B cell (primary cell): ENCODE measurements around the gene TDG. TPM values are rescaled to one million over a fixed set of nuclear protein-coding genes. Genes with fewer than 3 reads are reported as not detected.
"Not testable (repeated sequence)": the region's sequence is repeated elsewhere in the genome, so short reads cannot be mapped to it uniquely, and the experiment has no call there.

Experiments used
- ATAC-seq: fragments of 200-7000 bp; cut with Tn5 transposase; one replicate; pipeline ENCODE4 v1.10.0; 2021; ENCODE audit warnings: low read depth, mild to moderate bottlenecking, moderate number of reproducible peaks, moderate library complexity
- CTCF ChIA-PET: fragments of 350-600 bp; sonication (Branson Sonifier 250); formaldehyde crosslinking; loops from one replicate; lab custom pipeline; 2021; ENCODE audit warnings: antibody characterized with exemption, inconsistent platforms; lab: Charles Lee
- POLR2A ChIA-PET: fragments of 350-600 bp; sonication (Branson Sonifier 250); formaldehyde crosslinking; loops from one replicate; lab custom pipeline; 2021; ENCODE audit warnings: antibody characterized with exemption; lab: Charles Lee
- DNase-seq: peaks from one replicate; pipeline ENCODE4 v3.0.0; 2013
- H2AFZ ChIP-seq: 2 replicates; pipeline ENCODE4 v1.6.1; 2012; ENCODE audit warnings: mild to moderate bottlenecking, low read depth, low read length; ENCODE audit not compliant: insufficient read depth, poor library complexity, severe bottlenecking
- H3K27ac ChIP-seq, 2 donors: 1 replicate in 1 of 2; 2 replicates in 1 of 2; pipeline ENCODE4 v1.5.1; 2012 to 2013; ENCODE audit warnings: low read length in 2 of 2, mild to moderate bottlenecking in 2 of 2, moderate library complexity in 1 of 2
- H3K27me3 ChIP-seq, 4 experiments: fragments of 200-600 bp in 1 of 4; sonication (generic) in 1 of 4; replicated peaks in 1 of 4; 1 replicate in 2 of 4; 2 replicates in 2 of 4; pipeline versions ENCODE4 v1.6.1 to v1.7.0; 2013 to 2016; ENCODE audit warnings: low read length in 3 of 4, mild to moderate bottlenecking in 2 of 4, mixed read lengths in 1 of 4, moderate library complexity in 1 of 4; ENCODE audit not compliant: insufficient read depth in 4 of 4, control insufficient read depth in 3 of 4; ENCODE audit errors: control extremely low read depth in 1 of 4
- H3K36me3 ChIP-seq, 2 experiments: replicated peaks in 1 of 2; 1 replicate in 1 of 2; 2 replicates in 1 of 2; pipeline versions ENCODE4 v1.6.1 to v1.7.1; 2013; ENCODE audit warnings: low read length in 1 of 2; ENCODE audit not compliant: insufficient read depth in 2 of 2, control insufficient read depth in 1 of 2; ENCODE audit errors: control extremely low read depth in 1 of 2, extremely low read depth in 1 of 2
- H3K4me1 ChIP-seq, 2 donors: fragments of 200-600 bp in 1 of 2; sonication (generic) in 1 of 2; 1 replicate in 1 of 2; 2 replicates in 1 of 2; pipeline versions ENCODE4 v1.5.1 to v1.6.1; 2013 to 2017; ENCODE audit warnings: low read length in 2 of 2; ENCODE audit not compliant: control insufficient read depth in 2 of 2, insufficient read depth in 2 of 2
- H3K4me2 ChIP-seq: replicated peaks from 2 replicates; pipeline ENCODE3; 2012; ENCODE audit warnings: mild to moderate bottlenecking, low read depth, low read length; ENCODE audit not compliant: poor library complexity, severe bottlenecking
- H3K4me3 ChIP-seq, 5 experiments: fragments of 200-600 bp in 1 of 5; sonication (generic) in 1 of 5; 1 replicate in 3 of 5; 2 replicates in 2 of 5; pipeline versions ENCODE4 v1.5.1 to v1.7.0; 2011 to 2016; ENCODE audit warnings: low read length in 4 of 5, mild to moderate bottlenecking in 4 of 5, low read depth in 2 of 5, control low read depth in 1 of 5, moderate library complexity in 1 of 5; ENCODE audit not compliant: insufficient read depth in 1 of 5; ENCODE audit errors: control extremely low read depth in 1 of 5, extremely low read depth in 1 of 5
- H3K79me2 ChIP-seq: fragments of 200-600 bp; sonication (generic); one replicate; pipeline ENCODE4 v1.6.0; 2016; ENCODE audit warnings: low read length; ENCODE audit not compliant: control insufficient read depth, insufficient read depth
- H3K9ac ChIP-seq: fragments of 200-600 bp; sonication (generic); 2 replicates; pipeline ENCODE4 v1.6.1; 2017; ENCODE audit warnings: mild to moderate bottlenecking, low read length, moderate library complexity
- H3K9me3 ChIP-seq, 3 donors: one replicate each; pipeline versions ENCODE4 v1.6.1 to v1.7.1; 2013; ENCODE audit warnings: low read length in 2 of 3; ENCODE audit not compliant: control insufficient read depth in 2 of 3, insufficient read depth in 1 of 3; ENCODE audit errors: control extremely low read depth in 1 of 3
- H4K20me1 ChIP-seq: 2 replicates; pipeline ENCODE4 v1.6.0; 2012; ENCODE audit warnings: mild to moderate bottlenecking, low read length; ENCODE audit not compliant: insufficient read depth, control insufficient read depth, poor library complexity, severe bottlenecking
- H3K27ac Mint-ChIP-seq: one replicate; pipeline ENCODE4 v1.8.0; 2021; ENCODE audit warnings: mixed read lengths
- H3K27me3 Mint-ChIP-seq: one replicate; pipeline ENCODE4 v1.8.0; 2021; ENCODE audit warnings: mixed read lengths
- H3K4me1 Mint-ChIP-seq: one replicate; pipeline ENCODE4 v1.8.0; 2021; ENCODE audit warnings: mixed read lengths
- H3K4me3 Mint-ChIP-seq: one replicate; pipeline ENCODE4 v1.8.0; 2021; ENCODE audit warnings: mixed read lengths
- H3K9me3 Mint-ChIP-seq: one replicate; pipeline ENCODE4 v1.8.0; 2022; ENCODE audit warnings: mixed read lengths; ENCODE audit not compliant: insufficient read depth
- CTCF ChIP-seq: fragments of 200-600 bp; IDR thresholded peaks from one replicate; pipeline ENCODE4 v1.8.0; 2022; ENCODE audit warnings: antibody characterized with exemption, mild to moderate bottlenecking
- EZH2 ChIP-seq: IDR thresholded peaks from 2 replicates; pipeline ENCODE4 v1.6.1; 2012; ENCODE audit warnings: borderline replicate concordance, low read depth, mild to moderate bottlenecking, moderate library complexity, low read length; ENCODE audit not compliant: insufficient read depth, poor library complexity, severe bottlenecking
- WGBS: methylation state at CpG from one replicate; pipeline ENCODE4 v1.1.5; 2013; ENCODE audit warnings: missing lambda C conversion rate; ENCODE audit not compliant: insufficient coverage; 5-methylcytosine and 5-hydroxymethylcytosine counted together
- intact Hi-C: fragments of 100-400 bp; cut with micrococcal nuclease; formaldehyde crosslinking; loops from one replicate; pipeline ENCODE4 v1.10.0; 2022
- polyA plus RNA-seq: library from polyadenylated mRNA; depleted of rRNA; stranded (reverse); fragments of >200 nt; gene quantifications from 2 replicates; pipeline ENCODE4 v1.2.3, GENCODE V29; 2012
- total RNA-seq, 2 donors: library from RNA; stranded (reverse); fragments of 120-200 nt in 1 of 2; gene quantifications; 1 replicate in 1 of 2; 2 replicates in 1 of 2; pipeline versions ENCODE4 v1.2.3 to v1.2.4, GENCODE V29; 2013 to 2022

Gene TDG
- total and polyA plus RNA-seq, 2 donors (not counting 1 experiment from before 2014, with no cell fraction given), result 8.6 to 35.5 TPM

- no peak for TF ChIP-seq EZH2
- no peak for TF ChIP-seq CTCF
- no peak overlapping the region for H3K4me2 ChIP-seq
- H3K4me3 Mint-ChIP-seq, result no peak overlapping the region
- ATAC-seq (no peak), DNase-seq (no peak)
- no peak overlapping the region for H3K9ac ChIP-seq
- ChIA-PET POLR2A (interaction anchor here (0.6 kb wide), 1 partner anchor 94 kb away, joined by 4 read pairs; no protein-coding TSS in a partner anchor), CTCF (no interaction called here)
- H3K4me1 Mint-ChIP-seq, result no peaks in the 10 kb centered on the region
- H3K27me3 ChIP-seq, result peaks cover 0 to 6% (median 0%) of the 10 kb centered on the region in 4 experiments
- H3K27ac ChIP-seq, result no peak overlapping the region
- no peak overlapping the region for H2AFZ ChIP-seq
- no peaks in the 10 kb centered on the region for H3K36me3 ChIP-seq
- no peaks in the 10 kb centered on the region for H4K20me1 ChIP-seq
- 94% methylated on average over 2 of the region's 2 CpGs for WGBS
- intact Hi-C loops, result no loop called here
- H3K27ac Mint-ChIP-seq, result no peak overlapping the region
- peaks cover 0 to 13% (median 4%) of the 10 kb centered on the region in 3 donors for H3K9me3 ChIP-seq
- H3K79me2 ChIP-seq, result no peaks in the 10 kb centered on the region
- no peak overlapping the region for H3K4me3 ChIP-seq
- no peaks in the 10 kb centered on the region for H3K4me1 ChIP-seq
- H3K9me3 Mint-ChIP-seq, result peaks cover 2% of the 10 kb centered on the region
- H3K27me3 Mint-ChIP-seq, result peaks cover 17% of the 10 kb centered on the region
Observed at GRCh38 chr12:104025771-104026170, 60.1 kb downstream of the TDG start.

GRCh38 chr12:104026841-104027599 is 61.3 kb downstream of the TDG start:
- POLR2A ChIA-PET, result no interaction called here
- Histone ChIP-seq H3K27me3 (peaks cover 0 to 6% (median 0%) of the 10 kb centered on the region in 4 experiments), H3K27ac (no peak overlapping the region), H4K20me1 (no peaks in the 10 kb centered on the region), H3K79me2 (no peaks in the 10 kb centered on the region), H3K4me3 (no peak overlapping the region), H2AFZ (no peak overlapping the region), H3K4me1 (no peaks in the 10 kb centered on the region), H3K4me2 (no peak overlapping the region), H3K9ac (no peak overlapping the region), H3K9me3 (peaks cover 0 to 8% (median 4%) of the 10 kb centered on the region in 3 donors), H3K36me3 (no peaks in the 10 kb centered on the region)
- CTCF ChIA-PET, result no interaction called here
- ATAC-seq (no peak), DNase-seq (no peak)
- Mint-ChIP-seq H3K27ac (no peak overlapping the region), H3K27me3 (peaks cover 17% of the 10 kb centered on the region), H3K4me1 (no peaks in the 10 kb centered on the region), H3K4me3 (no peak overlapping the region), H3K9me3 (peaks cover 2% of the 10 kb centered on the region)
- intact Hi-C loops, result no loop called here
- TF ChIP-seq CTCF, result no peak
- TF ChIP-seq EZH2, result no peak
- no CpG with 5 or more reads among the region's 5 CpGs for WGBS

GRCh38 chr12:104030596-104030995 is 64.9 kb downstream of the TDG start:
- intact Hi-C loops, H4K20me1 ChIP-seq, H3K4me3 ChIP-seq, DNase-seq, H3K27ac ChIP-seq, H3K79me2 ChIP-seq, H3K4me1 Mint-ChIP-seq, H3K4me3 Mint-ChIP-seq, H3K4me2 ChIP-seq, H3K36me3 ChIP-seq, H3K4me1 ChIP-seq, POLR2A ChIA-PET, H3K27me3 ChIP-seq, H3K9me3 ChIP-seq, CTCF ChIA-PET, H3K9ac ChIP-seq, H3K27ac Mint-ChIP-seq, H3K9me3 Mint-ChIP-seq, H2AFZ ChIP-seq: not testable (repeated sequence)
- peaks cover 29% of the 10 kb centered on the region for H3K27me3 Mint-ChIP-seq
- no CpG with 5 or more reads among the region's 27 CpGs for WGBS
- ATAC-seq, result peak; percentile 33
